NCI-H82 treated with DMSO at 0.1 percent for 48 hours (cell line): ENCODE results near the gene LMTK3.

ENCODE experiments used
- DNase-seq: peaks from one replicate; lab custom pipeline; 2025; ENCODE audit not compliant: unreplicated experiment; lab: John Stamatoyannopoulos, UW

Gene LMTK3

DNA sequence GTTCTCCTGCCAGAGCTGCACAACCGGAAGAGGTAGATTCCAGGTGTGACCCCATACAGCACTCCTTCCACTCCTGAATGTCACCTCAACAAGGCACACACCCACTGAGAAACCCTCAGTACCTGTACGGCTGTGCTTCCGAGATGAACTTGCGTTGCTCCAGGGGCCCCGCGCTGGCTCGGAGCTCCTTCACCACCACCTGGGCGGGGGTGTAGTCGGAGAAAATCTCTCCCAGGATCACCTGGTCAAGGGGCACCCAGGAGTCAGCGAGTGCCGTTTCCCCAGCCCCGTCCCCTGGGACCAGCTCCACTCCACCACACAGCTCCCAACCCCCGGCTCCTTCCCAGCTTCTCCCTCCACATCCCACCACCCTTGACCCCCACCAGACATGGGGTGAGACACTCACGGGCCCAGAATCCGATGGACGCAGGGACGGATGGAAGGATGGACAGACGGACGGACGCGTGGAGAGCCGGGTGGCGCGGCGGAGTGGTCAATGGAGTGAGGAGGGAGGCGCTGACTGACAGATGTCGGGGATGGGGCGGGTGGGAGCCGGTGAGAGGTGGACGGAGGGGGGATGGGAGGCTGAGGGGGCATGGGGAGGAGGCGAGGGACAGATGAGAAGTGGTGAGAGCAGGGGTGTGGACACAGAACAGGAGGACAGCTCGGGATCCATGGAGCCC is 2.8 kb downstream of the LMTK3 start:
- no peak for DNase-seq

DNA sequence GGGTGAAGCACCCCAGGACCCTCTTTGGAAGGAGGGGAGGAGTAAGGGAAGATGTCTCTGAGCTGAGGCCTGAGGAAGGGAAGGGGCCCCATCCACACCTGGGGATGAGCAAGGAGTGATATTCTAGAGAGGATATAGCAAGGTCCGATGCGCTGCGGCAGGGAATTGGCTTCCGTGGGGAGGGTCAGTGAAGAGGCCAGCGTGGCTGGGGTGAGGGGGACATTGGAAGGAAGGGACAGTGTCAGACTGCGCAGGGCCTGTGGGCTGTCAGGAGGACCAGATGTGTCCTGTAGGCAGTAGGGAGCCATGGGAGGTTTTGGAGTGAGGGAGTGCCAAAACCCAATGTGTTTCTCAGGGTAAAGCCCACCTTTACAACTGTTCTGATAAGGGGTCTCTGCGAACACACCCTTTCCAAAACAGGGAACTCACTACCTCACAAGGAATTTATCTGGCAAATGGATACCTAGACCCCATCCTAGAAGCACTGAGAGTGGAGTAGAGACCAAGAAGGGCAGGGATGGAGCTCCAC is 3.7 kb downstream of the LMTK3 start:
- no peak for DNase-seq

DNA sequence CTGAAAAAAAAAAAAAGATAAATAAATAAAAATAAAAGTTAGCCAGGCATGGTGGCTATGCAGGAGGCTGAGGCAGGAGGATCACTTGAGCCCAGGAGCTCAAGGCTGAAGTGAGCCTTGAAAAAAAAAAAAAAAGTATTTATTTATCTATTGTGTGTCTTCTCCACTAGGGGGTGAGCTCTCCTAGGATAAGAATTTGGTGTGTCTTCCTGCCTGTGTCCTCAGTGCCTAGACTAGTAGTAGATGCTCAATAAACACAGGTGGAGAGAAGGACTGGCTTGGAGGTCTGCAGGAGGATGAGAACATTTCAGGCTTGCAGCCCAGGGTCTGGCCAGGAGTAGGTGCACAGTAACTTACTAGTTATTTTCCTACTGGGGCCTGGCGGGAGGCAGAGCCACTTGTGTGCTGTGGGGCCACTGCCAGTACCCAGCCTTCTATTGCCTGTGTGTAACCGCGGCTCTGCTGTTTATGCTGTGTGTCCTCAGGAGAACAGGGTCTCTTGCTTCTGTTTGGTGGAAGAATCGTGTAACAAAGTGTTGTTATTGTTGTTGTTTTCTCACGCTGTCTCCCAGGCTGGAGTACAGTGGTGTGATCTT is 5.4 kb downstream of the LMTK3 start:
- peak; percentile 24 for DNase-seq

DNA sequence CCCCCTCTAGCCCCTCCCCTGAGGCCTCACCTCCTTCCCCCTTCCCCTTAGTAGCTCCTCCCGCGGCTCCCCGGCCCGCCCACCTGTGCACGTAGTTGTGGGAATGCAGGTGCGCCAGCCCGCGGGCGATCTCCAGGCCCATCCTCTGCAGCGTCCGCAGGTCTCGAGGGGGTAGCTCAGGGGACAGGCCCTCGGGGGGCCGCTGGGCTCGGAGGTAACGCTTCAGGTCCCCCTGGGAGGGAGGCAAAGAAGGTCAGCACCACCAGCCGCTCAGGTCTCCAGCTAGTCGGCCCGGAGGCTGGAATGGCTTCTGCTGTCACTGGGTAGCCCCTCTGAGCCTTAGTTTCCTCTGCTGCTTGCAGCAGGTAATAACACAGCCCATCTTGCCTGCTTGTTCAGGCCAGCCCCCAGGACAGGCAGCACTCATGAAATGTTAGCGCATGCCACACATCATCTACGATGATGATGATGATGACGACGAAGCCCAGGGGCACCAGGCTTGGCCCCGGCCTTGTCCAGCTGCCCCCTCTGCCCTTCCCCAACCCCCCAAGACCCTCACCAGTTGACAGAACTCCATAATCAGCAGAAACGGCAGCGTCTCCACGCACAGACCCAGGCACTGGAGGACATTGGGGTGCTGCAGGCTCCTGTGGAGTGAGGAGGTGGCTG is 9.2 kb downstream of the LMTK3 start:
- no peak for DNase-seq

- peak; percentile 88 for DNase-seq
These were observed 9.9 kb downstream of the LMTK3 start for GRCh38 chr19:48501494-48502349.

DNA sequence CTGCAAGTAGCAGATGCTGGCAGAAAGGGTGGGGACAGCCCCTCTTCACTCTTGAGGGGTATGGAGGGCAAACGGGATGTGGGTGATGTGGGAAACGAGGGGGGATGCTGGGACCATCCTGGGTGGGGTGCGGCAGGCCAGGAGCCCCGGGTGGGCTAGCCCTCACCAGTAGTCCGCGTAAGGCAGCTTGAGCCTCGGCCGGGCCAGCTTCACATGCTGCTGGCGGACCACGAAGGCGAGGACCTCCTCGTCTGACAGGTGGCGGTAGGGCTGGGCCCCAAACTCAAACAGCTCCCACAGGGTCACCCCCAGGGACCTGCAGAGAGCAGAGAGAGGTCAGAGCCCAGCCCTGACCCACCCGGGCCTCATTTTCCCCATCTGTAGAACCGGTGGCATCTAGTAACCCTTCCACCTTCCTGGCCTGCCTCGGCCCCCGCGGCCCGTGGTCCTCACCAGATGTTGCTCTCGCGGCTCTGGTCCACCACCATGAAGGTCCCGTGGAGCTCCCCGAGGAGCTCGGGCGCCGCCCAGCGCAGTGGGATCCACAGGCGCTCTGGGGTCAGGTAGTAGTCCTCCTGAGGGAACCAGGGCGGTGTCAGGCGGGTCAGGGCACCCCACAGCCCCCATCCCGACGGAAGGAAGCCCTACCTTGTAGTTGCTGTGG is 10.7 kb downstream of the LMTK3 start:
- no peak for DNase-seq

DNA sequence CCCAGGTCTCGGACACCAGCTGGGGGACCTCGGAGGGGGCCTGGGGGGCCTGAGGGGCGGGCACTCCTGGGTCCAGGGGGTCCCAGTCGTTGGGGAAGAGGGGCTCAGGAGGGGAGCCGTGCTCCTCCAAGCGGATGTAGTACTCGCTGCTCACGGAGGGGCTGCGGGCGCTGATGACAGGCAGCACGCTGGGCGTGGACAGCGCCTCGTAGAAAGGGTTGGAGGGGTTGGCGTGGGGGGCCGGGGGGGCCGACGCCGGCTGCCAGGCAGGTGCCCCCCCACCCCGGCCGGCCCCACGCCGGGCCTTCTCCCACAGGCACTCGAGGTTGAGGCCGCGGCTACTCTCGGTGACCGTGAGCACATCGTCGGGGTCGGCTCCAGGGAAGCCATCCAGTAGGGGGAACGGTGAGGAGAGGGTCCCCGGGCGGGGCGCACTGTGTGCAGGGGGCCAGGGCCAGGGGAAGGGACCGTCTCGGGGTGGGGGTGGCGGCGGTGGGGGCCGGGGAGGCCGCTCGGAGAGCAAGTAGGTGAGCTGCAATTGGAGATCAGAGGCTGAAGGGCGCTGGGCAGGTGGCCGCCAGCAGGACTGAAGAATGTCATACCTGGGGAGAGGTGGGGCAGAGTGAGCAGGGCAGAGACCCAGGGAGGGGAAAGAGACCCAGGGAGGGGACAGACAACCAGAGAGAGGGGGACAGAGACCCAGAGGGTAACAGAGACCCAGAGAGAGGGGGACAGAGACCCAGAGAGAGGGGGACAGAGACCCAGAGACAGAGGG is 12.1 kb downstream of the LMTK3 start:
- DNase-seq, result no peak

DNA sequence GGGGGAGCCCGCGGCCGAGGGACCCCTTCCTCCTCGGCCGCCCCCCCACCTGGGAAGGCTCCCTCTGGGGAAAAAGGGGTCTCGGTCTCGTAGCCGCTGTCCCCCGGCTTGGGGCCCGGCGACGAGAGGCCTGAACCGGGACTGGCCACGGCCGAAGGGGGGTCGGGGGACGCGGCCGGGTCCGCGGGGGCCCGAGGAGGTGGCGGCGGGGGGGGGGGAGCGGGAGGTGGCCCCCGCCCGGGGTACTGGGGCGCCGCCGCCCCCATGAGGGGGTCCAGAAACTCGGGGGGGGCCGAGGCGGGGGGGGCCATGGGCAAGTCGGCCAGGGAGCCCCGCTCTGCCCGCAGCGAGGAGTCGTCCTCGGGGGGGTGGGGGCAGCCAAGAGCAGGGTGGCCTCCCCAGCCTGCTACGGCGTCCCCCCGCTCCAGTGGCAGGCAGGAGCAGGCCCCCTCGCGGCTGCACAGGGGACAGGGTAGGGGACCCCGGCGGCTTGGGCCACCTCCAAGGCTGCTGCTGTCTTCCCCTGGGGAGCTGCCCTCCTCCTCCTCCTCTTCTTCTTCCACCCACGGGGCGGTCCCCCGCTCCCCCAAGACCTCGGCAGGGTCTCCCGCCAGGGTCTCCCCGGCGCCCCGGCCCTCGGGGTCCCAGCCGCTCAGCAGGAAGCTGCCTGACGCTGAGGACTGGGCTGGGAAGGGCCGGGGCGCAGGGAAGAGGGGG is 12.9 kb downstream of the LMTK3 start:
- DNase-seq, result no peak

DNA sequence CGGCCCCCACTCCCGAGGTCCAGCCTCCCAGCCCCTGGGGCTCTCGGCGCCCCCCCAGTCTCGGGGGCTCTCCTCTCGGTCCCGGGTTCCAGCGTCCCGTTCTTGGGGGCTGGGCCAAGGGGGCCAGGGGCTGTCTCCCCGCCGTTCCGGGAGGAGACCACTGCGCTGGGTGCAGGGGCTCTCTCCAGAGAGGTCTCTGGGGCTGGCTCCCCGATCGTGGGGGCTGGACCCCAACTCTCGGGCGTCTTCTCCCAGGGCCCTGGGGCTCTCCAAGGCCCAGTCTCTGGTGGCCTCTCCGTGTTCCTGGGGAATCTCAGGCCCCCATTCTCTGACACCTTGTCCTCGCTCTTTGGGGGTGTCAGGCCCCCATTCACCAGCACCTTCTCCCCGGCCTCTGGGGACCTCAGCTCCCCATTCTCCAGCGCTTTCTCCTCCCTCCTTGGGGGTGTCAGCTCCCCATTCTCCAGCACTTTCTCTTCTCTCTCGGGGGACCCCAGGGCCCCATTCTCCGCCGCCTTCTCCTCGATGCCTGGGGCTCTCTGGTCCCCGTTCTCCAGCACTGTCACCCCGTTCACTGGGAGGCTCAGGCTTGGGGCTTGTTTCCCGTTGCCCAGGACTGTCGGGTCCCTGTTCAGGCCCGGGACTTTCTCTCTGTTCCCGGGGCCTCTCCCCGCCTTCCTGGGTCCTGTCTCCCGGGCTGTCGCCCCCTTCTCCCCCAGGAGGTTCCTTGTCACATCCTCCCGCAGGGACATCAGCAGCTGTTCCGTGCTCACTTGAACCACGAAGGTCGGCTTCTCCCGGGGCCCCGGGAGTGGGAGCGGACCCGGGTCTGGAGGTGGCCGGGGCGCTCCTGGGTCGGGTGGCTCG is 13.7 kb downstream of the LMTK3 start:
- no peak for DNase-seq

GRCh38 chr19:48496959-48497727 is 14.5 kb downstream of the LMTK3 start:
- no peak for DNase-seq

GRCh38 chr19:48495396-48495795 is 16.2 kb downstream of the LMTK3 start:
- DNase-seq, result no peak

DNA sequence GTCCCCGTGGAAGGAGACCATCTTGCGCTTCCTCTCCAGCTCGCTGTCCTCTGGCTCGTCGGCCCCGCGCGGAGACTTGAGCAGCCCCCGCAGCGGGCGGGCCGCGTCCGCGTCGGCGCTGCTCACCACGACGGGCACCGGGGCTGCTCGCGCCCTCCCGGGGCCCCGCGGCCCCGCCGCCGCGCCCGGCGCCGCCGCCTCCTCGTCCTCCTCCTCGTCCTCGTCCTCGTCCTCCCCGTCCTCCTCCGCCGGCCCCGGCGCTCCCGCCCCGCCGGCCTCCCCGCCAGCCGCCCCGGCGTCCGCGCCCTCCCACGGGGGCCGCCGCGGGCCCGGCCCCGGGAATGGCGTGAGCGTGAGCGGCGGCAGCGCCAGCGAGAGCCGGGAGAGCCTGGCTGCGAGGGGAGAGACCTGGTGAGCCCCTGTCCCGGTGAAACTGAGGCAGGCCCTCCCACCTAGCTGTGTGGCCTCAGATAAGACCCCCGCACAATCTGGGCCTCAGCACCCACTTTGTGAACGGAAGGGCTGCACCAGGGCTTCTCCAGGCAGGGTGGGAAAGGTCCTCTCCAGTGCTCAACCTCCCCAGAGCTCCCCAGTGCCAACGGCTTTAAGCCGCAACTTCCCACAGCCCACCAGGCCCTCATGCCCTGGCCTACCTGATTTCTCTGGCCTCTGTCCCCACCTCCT is 17.8 kb downstream of the LMTK3 start:
- no peak for DNase-seq

DNA sequence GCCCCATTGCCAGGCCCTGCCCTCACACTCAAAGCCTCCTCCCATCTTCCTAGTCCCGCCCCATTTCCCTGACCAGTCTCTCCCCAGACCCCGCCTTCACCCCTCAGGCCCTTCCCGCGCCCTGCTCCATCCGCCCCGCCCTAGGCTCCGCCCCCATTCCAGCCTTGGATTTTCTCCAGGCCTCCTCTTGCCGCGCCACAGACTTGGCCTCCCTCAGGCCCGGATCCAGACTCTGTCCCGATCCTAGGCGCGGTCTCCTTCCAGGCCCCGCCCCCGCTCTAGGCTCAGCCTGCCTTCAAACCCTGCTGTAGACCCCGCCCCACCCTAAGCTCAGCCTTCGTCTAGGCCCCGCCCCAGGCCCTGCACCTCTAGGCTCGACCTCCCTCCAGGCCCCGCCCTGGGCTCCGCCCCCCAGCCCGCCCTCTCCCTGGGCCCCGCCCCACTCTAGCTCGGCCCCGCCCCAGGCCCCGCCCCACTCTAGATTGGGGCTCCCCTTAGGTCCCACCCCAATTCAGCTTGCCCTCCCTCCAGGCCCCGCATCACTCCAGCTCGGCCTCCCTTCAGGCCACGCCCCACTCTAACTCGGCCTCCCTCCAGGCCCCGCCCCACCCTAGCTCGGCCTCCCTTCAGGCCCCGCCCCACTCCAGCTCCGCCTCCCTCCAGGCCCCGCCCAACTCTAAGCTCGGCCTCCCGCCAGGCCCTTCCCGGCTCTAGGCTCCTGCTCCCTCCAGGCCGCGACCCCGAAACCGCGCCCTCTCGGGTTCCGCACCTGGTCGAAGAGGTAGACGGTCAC is 18.5 kb downstream of the LMTK3 start:
- peak; percentile 99 for DNase-seq

- DNase-seq, result no peak
These were observed 19.9 kb downstream of the LMTK3 start for GRCh38 chr19:48491793-48492123.

DNA sequence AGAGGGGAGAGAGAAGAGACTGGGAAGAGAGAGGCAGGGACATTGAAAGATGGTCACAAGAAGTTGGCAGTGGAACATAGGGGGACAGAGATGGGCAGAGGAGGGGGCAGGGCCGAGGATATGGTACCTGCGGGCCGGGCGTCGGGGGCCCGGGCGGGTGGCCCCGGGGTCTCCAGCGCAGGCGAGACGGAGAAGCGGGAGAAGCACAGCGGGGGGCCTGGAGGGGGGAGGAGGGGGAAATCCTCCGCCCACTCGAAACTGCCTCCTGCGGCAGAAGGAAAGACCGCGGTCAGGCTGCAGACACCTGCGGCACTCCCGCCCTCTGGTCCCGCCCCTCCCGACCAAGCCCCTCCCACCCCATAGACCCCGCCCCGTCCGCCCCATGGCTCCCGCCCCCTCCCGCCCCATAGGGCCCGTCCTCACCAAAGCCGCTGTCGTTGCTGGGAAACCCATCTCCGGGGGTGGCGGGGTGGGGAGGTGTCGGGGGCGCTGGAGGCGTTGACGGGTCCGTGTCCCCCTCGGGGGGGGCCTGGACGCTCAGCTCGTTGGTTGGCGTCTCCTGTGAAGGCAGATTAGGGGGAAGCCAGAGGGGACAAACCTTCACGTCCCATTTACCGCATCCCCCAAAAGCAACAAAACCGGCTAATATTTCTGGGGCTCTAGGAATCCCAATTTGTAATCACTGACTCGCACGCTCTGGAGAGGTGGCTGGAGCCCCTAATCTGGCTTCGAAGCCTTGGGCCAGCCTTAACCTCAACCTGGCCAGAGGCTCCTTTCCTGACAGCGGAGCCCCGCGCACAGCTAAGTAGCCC is 20.4 kb downstream of the LMTK3 start:
- peak; percentile 26 for DNase-seq
